NCI-H748 treated with DMSO at 0.1 percent for 48 hours (cell line): ENCODE data around the gene COPB1.
"Not testable (repeated sequence)": the region's sequence is repeated elsewhere in the genome, so short reads cannot be mapped to it uniquely, and the experiment has no call there.

Source experiments
- DNase-seq: peaks from one replicate; lab custom pipeline; 2025; lab: John Stamatoyannopoulos, UW

The COPB1 gene, protein sequence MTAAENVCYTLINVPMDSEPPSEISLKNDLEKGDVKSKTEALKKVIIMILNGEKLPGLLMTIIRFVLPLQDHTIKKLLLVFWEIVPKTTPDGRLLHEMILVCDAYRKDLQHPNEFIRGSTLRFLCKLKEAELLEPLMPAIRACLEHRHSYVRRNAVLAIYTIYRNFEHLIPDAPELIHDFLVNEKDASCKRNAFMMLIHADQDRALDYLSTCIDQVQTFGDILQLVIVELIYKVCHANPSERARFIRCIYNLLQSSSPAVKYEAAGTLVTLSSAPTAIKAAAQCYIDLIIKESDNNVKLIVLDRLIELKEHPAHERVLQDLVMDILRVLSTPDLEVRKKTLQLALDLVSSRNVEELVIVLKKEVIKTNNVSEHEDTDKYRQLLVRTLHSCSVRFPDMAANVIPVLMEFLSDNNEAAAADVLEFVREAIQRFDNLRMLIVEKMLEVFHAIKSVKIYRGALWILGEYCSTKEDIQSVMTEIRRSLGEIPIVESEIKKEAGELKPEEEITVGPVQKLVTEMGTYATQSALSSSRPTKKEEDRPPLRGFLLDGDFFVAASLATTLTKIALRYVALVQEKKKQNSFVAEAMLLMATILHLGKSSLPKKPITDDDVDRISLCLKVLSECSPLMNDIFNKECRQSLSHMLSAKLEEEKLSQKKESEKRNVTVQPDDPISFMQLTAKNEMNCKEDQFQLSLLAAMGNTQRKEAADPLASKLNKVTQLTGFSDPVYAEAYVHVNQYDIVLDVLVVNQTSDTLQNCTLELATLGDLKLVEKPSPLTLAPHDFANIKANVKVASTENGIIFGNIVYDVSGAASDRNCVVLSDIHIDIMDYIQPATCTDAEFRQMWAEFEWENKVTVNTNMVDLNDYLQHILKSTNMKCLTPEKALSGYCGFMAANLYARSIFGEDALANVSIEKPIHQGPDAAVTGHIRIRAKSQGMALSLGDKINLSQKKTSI

GRCh38 chr11:14499560-14500180 is at the start of gene COPB1:
TSS of gene COPB1 (minus strand) at chr11:14499811. CDS start at chr11:14498928, 883 bp downstream.
- peak; percentile 84 for DNase-seq

DNA sequence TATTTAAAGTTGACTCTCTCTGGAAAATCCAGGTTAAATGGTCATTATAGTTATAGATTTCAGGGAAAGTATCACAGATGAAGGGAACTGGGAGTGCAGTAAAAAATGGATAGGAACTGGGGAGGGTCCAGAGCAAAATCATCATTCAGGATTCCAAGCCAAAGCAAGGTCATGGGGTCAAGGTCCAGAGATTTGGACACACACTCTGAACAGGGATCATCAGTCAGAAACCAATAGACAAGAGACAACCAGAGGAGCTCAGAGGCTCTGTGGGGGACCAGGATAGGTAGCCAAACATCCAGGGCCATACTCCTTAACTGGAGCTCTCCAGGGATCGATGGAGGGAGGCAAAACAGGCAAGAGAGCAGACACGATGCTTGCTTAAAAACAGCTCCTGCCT is 47.8 kb upstream of the COPB1 start:
- no peak for DNase-seq

DNA sequence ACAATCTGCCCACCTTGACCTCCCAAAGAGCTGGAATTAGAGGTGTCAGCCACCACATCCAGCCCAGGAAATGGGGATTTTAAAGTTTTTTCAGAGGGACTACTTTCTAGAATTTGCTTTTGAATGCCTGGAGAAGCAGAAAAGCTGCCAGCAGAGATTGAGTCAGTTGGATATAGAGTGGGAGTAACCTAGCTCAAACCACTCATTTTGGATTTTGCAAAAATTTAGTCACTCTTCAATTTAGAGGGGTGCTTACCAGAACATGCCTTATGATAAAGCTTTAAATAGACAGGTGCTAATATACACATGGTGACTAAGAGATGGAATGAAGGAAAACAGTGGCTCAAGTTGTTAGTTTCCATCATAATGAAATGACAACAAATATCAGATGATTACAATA is 47.1 kb upstream of the COPB1 start:
- DNase-seq: no peak

- DNase-seq: no peak
Observed at GRCh38 chr11:14544611-14545010, 45.0 kb upstream of the COPB1 start.

DNA sequence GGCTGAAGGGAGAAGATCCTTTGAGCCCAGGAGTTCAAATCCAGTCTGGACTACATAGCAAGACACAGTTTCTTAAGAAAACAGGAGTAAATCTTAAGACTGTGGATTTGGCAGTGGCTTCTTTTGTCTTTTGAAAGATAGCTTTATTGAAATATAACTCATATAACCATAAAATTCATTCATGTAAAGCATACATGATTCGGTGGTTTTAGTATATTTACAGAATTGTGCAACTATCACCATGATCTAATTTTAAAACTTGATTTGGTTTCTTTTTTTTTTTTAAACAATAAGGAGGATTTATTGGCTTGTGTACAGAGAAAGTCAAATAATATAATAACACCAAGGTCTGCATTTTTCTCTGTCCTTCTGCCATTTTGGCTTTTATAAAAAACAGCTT is 43.6 kb upstream of the COPB1 start:
- no peak for DNase-seq

- peak; percentile 90 for DNase-seq
Observed at GRCh38 chr11:14542324-14542723, 42.7 kb upstream of the COPB1 start.

DNA sequence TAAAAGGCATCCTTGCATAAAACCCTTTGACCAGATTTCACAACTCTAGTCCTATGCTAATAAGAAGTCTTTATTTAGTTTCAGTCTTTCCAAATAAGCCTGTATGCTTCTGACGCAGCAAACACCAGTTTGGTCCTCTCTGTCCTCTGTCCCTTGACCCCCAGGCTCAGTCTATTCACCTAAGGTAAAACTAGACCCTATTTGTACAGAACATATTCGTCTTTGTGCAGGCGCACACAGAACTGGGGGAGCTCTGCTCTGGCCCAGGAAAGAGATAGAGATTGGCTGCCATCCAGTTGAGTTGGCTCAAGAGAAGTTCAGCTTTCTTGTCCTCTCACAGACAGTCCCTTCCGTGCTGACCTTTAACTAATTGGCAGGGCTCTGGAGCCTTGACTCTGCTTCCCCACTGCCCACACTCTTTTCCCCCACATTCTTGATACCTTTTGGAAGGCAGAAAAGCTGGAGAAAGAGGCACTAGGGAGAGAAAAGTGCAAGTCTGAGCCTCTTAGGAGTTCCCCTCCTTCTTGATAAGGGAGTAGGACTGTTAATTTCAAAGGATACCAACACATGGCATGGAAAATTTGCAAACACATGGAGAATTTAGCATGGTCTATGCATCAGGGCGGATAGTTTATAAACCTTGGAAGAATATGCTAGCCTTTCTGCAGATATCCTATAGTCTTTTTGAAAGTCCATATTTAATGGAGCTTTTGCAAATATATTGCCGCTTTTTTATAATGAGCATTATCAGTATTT is 41.8 kb upstream of the COPB1 start:
- DNase-seq: no peak

DNA sequence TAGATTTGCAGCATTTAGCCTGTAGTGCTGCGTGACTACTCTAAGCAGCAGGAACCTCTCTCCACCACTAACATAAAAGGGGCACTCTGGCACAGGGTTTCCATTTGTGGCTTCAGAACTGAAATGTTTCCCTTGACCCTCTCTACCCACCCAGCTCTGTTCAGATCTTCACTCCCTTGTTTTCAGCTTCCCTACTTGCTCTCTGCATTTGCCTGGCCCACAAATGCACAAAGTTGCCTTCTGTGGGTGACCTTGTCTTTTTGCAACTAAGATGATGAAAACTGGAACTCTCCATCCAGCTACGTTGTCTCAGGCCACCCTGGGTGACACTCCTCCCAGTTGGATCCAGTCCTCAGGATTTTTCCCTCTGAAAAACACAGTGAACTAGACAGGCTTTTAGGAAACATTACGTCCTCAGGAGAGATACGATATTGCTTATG is 40.4 kb upstream of the COPB1 start:
- DNase-seq: no peak

- no peak for DNase-seq
Observed at GRCh38 chr11:14538926-14539554, 39.4 kb upstream of the COPB1 start.

DNA sequence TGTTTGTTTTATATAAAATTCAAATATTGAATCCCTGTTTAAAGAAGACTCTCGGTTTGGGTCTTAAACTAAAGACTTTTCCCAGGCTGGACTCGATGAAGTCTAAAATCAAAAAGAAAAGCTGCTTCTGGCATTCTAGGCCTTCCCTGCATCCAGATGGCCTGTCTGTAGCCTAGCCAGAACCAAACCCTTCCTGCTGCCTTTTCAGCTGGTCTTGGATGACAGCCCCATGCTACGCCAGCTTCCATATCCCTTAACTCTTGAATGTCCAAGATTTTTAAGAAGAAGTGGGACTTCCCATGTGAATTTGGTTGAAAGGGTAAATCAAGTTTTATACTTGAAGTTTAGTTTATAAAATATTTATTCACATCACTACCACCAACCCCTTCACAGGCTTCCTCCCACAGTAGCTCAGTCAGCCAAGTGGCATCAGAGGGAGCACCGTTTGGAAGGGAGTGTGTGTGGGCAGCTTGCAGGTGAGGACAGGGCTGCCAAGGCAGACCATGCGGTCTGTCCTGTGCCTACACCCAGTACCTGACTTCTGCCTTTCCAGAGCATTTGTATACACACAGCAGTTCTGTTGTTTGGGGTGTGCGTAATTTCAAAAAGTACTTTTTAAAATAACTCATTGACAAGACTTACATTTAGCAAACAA is 38.8 kb upstream of the COPB1 start:
- no peak for DNase-seq

GRCh38 chr11:14537134-14537599 is 37.6 kb upstream of the COPB1 start:
- peak; percentile 36 for DNase-seq

GRCh38 chr11:14535166-14535565 is 35.6 kb upstream of the COPB1 start:
- DNase-seq: not testable (repeated sequence)

- DNase-seq: no peak
Observed at GRCh38 chr11:14529951-14530350, 30.3 kb upstream of the COPB1 start.

DNA sequence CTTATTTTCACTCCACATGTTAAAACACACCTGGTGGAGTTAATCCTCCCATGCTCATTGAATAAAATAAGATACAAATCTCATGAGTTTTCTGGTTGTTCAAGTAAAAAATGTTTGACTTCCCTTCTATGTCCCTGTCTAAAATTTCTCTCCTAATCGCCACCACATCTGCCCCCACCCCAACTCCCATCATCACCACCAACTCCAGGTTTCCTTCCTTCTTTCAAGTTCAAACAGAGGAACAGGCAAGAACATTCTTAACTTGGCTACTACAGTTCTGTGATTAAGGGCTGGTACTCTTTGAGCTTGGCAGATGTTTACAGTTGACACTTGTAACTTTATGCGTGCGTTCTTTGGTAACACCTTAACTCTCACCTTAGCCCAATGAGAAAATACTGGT is 29.7 kb upstream of the COPB1 start:
- no peak for DNase-seq

DNA sequence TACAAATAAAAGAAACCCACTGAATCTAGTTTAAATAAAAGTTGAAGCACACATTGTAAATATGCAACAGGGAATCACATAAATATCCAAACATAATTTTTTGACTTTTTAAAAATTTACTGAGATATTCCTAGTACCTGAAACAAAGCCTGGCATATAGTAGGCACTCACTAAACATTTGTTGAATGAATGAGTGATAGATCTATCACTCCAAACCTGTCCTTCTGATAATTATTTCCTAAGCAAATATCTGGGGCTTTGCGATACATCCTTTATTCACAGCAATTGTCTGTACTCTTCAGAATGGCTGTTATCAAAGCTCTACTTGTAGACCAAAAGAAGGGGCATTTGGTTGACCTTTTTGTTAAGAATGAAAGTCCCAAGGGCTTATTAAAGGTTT is 23.2 kb upstream of the COPB1 start:
- no peak for DNase-seq

GRCh38 chr11:14522245-14522644 is 22.6 kb upstream of the COPB1 start:
- no peak for DNase-seq

GRCh38 chr11:14520747-14521151 is 21.1 kb upstream of the COPB1 start:
- DNase-seq: peak; percentile 46

DNA sequence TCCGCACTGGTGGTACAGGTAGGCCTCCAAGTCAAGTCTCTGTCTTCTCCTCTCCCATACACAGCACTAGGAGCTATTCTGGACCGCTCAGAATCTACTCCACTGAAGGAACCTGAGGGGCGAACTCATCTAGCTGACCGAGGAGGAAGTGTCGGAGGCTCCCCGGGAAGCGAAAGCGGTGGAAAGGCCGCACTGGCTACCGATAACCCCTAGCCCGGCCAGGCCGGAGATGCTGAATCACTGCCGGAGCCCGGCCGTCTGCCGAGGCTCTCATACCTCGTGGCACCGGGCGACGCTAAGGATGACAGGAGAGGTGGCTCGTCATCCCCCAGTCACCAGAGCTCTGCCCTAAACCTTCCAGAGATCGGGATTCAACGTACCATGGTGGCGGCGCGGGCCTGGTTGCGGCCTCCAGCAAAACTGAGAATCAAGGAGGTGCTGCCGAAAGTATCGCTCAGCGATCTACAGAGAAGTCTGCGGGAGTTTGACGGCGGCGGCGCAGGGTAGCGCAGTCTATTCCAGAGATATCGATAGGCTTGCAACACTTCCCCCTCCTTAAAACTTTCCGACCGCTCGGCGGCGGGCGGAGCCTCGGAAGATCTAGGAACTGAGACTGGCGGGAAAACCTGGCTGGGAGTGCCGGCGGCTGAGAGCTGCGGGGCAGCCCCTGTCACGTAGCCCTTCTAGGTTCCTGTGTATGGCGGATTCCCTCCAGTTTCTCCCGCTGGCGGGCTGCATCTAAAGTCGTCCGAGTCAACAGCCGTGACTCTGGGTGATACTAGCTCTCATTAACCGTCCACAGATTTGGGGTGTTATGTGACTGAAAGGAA is 20.5 kb upstream of the COPB1 start, which contains the start of gene PSMA1:
TSS of gene PSMA1 (minus strand) at position 470 of the 830 bp plus-strand sequence. CDS start at position 383, 87 bp downstream.
- DNase-seq: peak; percentile 94

DNA sequence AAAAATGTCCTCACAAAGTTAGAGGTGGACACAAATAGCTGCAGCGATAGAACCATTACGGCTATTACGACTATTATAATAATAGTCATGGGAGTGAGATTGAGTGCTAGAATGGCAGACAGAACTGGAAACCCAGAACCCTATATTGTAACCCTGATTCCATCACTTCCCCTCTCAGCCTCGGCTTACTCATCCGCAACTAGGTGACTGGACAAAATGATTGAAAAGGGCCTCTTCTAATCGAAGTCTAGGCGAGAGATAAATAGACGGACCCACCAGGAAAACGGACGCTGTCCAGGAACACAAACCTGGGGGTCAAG is 19.9 kb upstream of the COPB1 start:
- DNase-seq: peak; percentile 54

- no peak for DNase-seq
Observed at GRCh38 chr11:14518820-14519219, 19.2 kb upstream of the COPB1 start.
